Endothelial cell of umbilical vein (primary cell): ENCODE measurements around the gene LRRN3. TPM values are rescaled to one million over a fixed set of nuclear protein-coding genes. Genes with fewer than 3 reads are reported as not detected.

Source experiments
- BruUV-seq: library from RNA; stranded (reverse); fragments of 400-500 nt; replicated peaks from 2 replicates; lab custom pipeline; 2021; lab: Mats Ljungman, UMichigan
- CTCF ChIA-PET: fragments of 300-600, 350-600 bp; sonication (Branson Sonifier 250); formaldehyde crosslinking; loops from one replicate; lab custom pipeline; 2021; ENCODE audit warnings: antibody characterized with exemption, inconsistent platforms; lab: Charles Lee
- POLR2A ChIA-PET: fragments of 300-600, 350-600 bp; sonication (Branson Sonifier 250); formaldehyde crosslinking; loops from one replicate; lab custom pipeline; 2021; ENCODE audit warnings: antibody characterized with exemption, inconsistent platforms; lab: Charles Lee
- DNase-seq: peaks from one replicate; pipeline ENCODE4 v3.0.0-alpha.2; 2011; ENCODE audit warnings: low read depth, low spot score
- FAIRE-seq: peaks from 2 replicates; lab custom pipeline; 2011; peaks lifted over from hg19 to GRCh38; lab: Jason Lieb, UNC
- H2AFZ ChIP-seq: 2 replicates; pipeline ENCODE4 v1.6.0; 2012; ENCODE audit warnings: low read depth, low read length, control low read depth, inconsistent platforms
- H3K27ac ChIP-seq: 2 replicates; pipeline ENCODE4 v1.5.1; 2011; ENCODE audit warnings: low read depth, mild to moderate bottlenecking, control low read depth, low read length, moderate library complexity; ENCODE audit not compliant: insufficient read depth
- H3K27me3 ChIP-seq, 2 experiments: 2 replicates each; pipeline versions ENCODE4 v1.6.0 to v1.6.1; 2011; ENCODE audit warnings: low read length in 2 of 2, mixed read lengths in 1 of 2; ENCODE audit not compliant: control insufficient read depth in 2 of 2, insufficient read depth in 2 of 2
- H3K36me3 ChIP-seq, 2 experiments: 2 replicates in 1 of 2; 3 replicates in 1 of 2; pipeline ENCODE4 v1.5.1; 2011; ENCODE audit warnings: low read length in 2 of 2, mild to moderate bottlenecking in 1 of 2, moderate library complexity in 1 of 2; ENCODE audit not compliant: control insufficient read depth in 2 of 2, insufficient read depth in 2 of 2; ENCODE audit errors: extremely low read depth in 1 of 2
- H3K4me1 ChIP-seq: 3 replicates; pipeline ENCODE4 v1.5.1; 2011; ENCODE audit warnings: mild to moderate bottlenecking, low read length; ENCODE audit not compliant: control insufficient read depth, insufficient read depth; ENCODE audit errors: extremely low read depth
- H3K4me2 ChIP-seq: 2 replicates; pipeline ENCODE4 v1.6.1; 2011; ENCODE audit warnings: low read length, control low read depth, mixed read lengths; ENCODE audit not compliant: insufficient read depth
- H3K4me3 ChIP-seq, 3 experiments: fragments of 200-600 bp in 1 of 3; sonication (generic), shearing (Covaris generic) in 1 of 3; replicated peaks in 1 of 3; 2 replicates each; pipeline ENCODE4 v1.5.1; 2011 to 2016; ENCODE audit warnings: control low read depth in 3 of 3, low read length in 3 of 3, mild to moderate bottlenecking in 2 of 3, inconsistent platforms in 1 of 3, low read depth in 1 of 3, moderate library complexity in 1 of 3; ENCODE audit not compliant: insufficient read depth in 1 of 3
- H3K79me2 ChIP-seq: 2 replicates; pipeline ENCODE4 v1.6.0; 2012; ENCODE audit warnings: low read length, inconsistent platforms; ENCODE audit not compliant: control insufficient read depth, insufficient read depth
- H3K9ac ChIP-seq: replicated peaks from 2 replicates; pipeline ENCODE3; 2011; ENCODE audit warnings: low read length, control low read depth; ENCODE audit not compliant: insufficient read depth; ENCODE audit errors: extremely low read depth
- H3K9me1 ChIP-seq: replicated peaks from 3 replicates; pipeline ENCODE4 v1.6.0; 2011; ENCODE audit warnings: mild to moderate bottlenecking, low read length; ENCODE audit not compliant: control insufficient read depth, insufficient read depth; ENCODE audit errors: extremely low read depth
- H3K9me3 ChIP-seq: replicated peaks from 2 replicates; pipeline ENCODE4 v1.5.1; 2012; ENCODE audit warnings: low read length, inconsistent platforms; ENCODE audit not compliant: control insufficient read depth, insufficient read depth
- H4K20me1 ChIP-seq: replicated peaks from 2 replicates; pipeline ENCODE3; 2011; ENCODE audit warnings: mild to moderate bottlenecking, low read length; ENCODE audit not compliant: control insufficient read depth, insufficient read depth; ENCODE audit errors: extremely low read depth
- EZH2 ChIP-seq: IDR thresholded peaks from 2 replicates; pipeline ENCODE4 v1.6.1; 2012; ENCODE audit warnings: borderline replicate concordance, low read depth, mild to moderate bottlenecking, moderate library complexity, low read length, inconsistent platforms; ENCODE audit not compliant: severe bottlenecking
- FOS ChIP-seq: IDR thresholded peaks from 2 replicates; pipeline ENCODE4 v1.6.1; 2011; ENCODE audit warnings: mild to moderate bottlenecking, low read length, moderate library complexity, borderline replicate concordance; ENCODE audit not compliant: insufficient read depth
- GATA2 ChIP-seq: IDR thresholded peaks from 2 replicates; pipeline ENCODE4 v1.7.0; 2011; ENCODE audit warnings: low read depth, mild to moderate bottlenecking, moderate library complexity, mixed read lengths, low read length; ENCODE audit not compliant: insufficient read length, insufficient read depth
- JUN ChIP-seq: IDR thresholded peaks from 2 replicates; pipeline ENCODE4 v1.6.1; 2011; ENCODE audit warnings: borderline replicate concordance, low read depth; ENCODE audit not compliant: insufficient read length, insufficient read depth
- MYC ChIP-seq: IDR thresholded peaks from one replicate; pipeline ENCODE4 v1.6.1; 2011; ENCODE audit warnings: mild to moderate bottlenecking, low read depth, low read length
- POLR2A ChIP-seq: IDR thresholded peaks from 2 replicates; pipeline ENCODE4 v1.6.1; 2012; ENCODE audit warnings: low read depth, mild to moderate bottlenecking, control low read depth, low read length
- POLR2AphosphoS5 ChIP-seq: IDR thresholded peaks from 2 replicates; pipeline ENCODE4 v1.6.1; 2012; ENCODE audit warnings: low read depth, mild to moderate bottlenecking, control low read depth, low read length, moderate library complexity; ENCODE audit not compliant: insufficient read depth
- dilution Hi-C: fragments of 300-500 bp; cut with MboI; formaldehyde crosslinking; loops from one replicate; pipeline ENCODE4 v1.15.0; 2019; ENCODE audit warnings: low sequenced_read_pairs; ENCODE audit not compliant: extremely low pct_ligation_motif_present
- intact Hi-C: fragments of 100-400 bp; cut with micrococcal nuclease; formaldehyde crosslinking; loops from one replicate; pipeline ENCODE4 v1.10.0; 2022
- polyA plus RNA-seq, 4 experiments: library from polyadenylated mRNA; depleted of rRNA in 3 of 4; stranded (reverse) in 3 of 4; unstranded in 1 of 4; fragments of >200 nt; gene quantifications; 2 replicates each; pipeline versions ENCODE4 v1.2.1 to v1.2.3, GENCODE V29; 2011 to 2012; ENCODE audit warnings: missing spikeins in 1 of 4
- total RNA-seq: library from RNA; stranded (reverse); gene quantifications from 2 replicates; pipeline ENCODE4 v1.2.3, GENCODE V29; 2021
- TF ChIP-seq, protein P1 (sequence below), 2 donors: IDR thresholded peaks; 1 replicate in 1 of 2; 2 replicates in 1 of 2; pipeline ENCODE4 v1.5.1; 2011; ENCODE audit warnings: low read length in 2 of 2, mild to moderate bottlenecking in 2 of 2, moderate library complexity in 2 of 2, control low read depth in 1 of 2, inconsistent platforms in 1 of 2, low read depth in 1 of 2; ENCODE audit not compliant: insufficient read depth in 1 of 2; ENCODE audit errors: extremely low read depth in 1 of 2
- TF ChIP-seq, protein P2 (sequence below): IDR thresholded peaks from 2 replicates; pipeline ENCODE4 v1.6.1; 2011; ENCODE audit not compliant: insufficient read depth, insufficient read length

Gene LRRN3
- total and polyA plus RNA-seq, 2 donors (not counting 3 experiments of a cell fraction or from before 2014, with no cell fraction given), result not detected

DNA sequence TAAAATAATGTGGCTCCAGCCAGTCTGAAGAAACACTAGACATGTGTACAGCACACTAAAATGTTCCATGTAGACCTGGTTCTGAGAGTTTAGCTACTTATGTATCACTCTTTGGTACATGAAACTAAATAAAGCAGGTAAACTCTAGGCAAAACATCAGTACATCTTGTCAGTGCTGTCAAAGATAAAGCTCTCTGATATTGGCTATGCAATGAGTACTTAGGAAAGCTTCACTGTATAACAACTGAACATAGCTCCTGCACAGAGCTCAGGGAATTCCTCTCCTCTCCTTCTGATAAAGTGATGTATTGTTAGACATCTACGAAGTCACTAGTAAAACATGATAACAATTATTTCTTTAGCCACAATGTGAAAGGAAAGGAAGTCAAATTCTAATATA lies 3.5 kb downstream of the LRRN3 start:
- TF ChIP-seq, protein P1, sequence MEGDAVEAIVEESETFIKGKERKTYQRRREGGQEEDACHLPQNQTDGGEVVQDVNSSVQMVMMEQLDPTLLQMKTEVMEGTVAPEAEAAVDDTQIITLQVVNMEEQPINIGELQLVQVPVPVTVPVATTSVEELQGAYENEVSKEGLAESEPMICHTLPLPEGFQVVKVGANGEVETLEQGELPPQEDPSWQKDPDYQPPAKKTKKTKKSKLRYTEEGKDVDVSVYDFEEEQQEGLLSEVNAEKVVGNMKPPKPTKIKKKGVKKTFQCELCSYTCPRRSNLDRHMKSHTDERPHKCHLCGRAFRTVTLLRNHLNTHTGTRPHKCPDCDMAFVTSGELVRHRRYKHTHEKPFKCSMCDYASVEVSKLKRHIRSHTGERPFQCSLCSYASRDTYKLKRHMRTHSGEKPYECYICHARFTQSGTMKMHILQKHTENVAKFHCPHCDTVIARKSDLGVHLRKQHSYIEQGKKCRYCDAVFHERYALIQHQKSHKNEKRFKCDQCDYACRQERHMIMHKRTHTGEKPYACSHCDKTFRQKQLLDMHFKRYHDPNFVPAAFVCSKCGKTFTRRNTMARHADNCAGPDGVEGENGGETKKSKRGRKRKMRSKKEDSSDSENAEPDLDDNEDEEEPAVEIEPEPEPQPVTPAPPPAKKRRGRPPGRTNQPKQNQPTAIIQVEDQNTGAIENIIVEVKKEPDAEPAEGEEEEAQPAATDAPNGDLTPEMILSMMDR (IDR thresholded peaks at IDR 0.05; ENCODE audit: extremely low read depth in 1 of 2, insufficient read depth in 1 of 2, low read depth in 1 of 2, low read length in 2 of 2), result no peak
- TF ChIP-seq MYC (no peak), GATA2 (no peak), POLR2A (no peak), POLR2AphosphoS5 (no peak), JUN (no peak), FOS (no peak), EZH2 (no peak)
- TF ChIP-seq, protein P2, sequence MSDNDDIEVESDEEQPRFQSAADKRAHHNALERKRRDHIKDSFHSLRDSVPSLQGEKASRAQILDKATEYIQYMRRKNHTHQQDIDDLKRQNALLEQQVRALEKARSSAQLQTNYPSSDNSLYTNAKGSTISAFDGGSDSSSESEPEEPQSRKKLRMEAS, result no peak
- ChIA-PET POLR2A (no interaction called here), CTCF (interaction anchor here (0.9 to 1.4 kb wide), 2 partner anchors 44 to 239 kb away, joined by 3 to 4 read pairs; no protein-coding TSS in a partner anchor)
- Histone ChIP-seq H3K9me1 (no peaks in the 10 kb centered on the region), H3K9ac (no peak overlapping the region), H3K4me2 (no peak overlapping the region), H3K36me3 (no peaks in the 10 kb centered on the region), H3K9me3 (no peaks in the 10 kb centered on the region), H3K27me3 (no peaks in the 10 kb centered on the region), H3K4me3 (no peak overlapping the region), H3K27ac (no peak overlapping the region), H3K79me2 (no peaks in the 10 kb centered on the region), H2AFZ (no peak overlapping the region), H4K20me1 (no peaks in the 10 kb centered on the region), H3K4me1 (peaks cover 3% of the 10 kb centered on the region)
- FAIRE-seq, result no peak
- DNase-seq, result no peak
- intact Hi-C loops, result loop anchor here (5.0 to 10.0 kb wide), 2 partner anchors 468 to 650 kb away; partner anchors contain the start of gene IMMP2L
- BruUV-seq, result no TSS peak
- dilution Hi-C loops, result no loop called here
